SK-N-SH (cell line): Measurements from ENCODE around the gene MEA1.

Experiments
- CTCF ChIP-seq: fragments of 200-600 bp; sonication (generic); IDR thresholded peaks from 2 replicates; pipeline ENCODE4 v1.6.1; 2017; ENCODE audit warnings: antibody characterized with exemption, mild to moderate bottlenecking, moderate library complexity
- EP300 ChIP-seq, 2 experiments: IDR thresholded peaks; 2 replicates each; pipeline versions ENCODE4 v1.4.0 to v1.6.1; 2012; ENCODE audit warnings: borderline replicate concordance in 1 of 2, low read depth in 1 of 2, low read length in 1 of 2
- EZH2phosphoT487 ChIP-seq: fragments of 200-600 bp; sonication (generic); IDR thresholded peaks from 2 replicates; pipeline ENCODE4 v1.6.1; 2017; ENCODE audit warnings: low read depth, mixed run types, mild to moderate bottlenecking, antibody characterized with exemption, moderate library complexity, borderline replicate concordance
- POLR2AphosphoS5 ChIP-seq: IDR thresholded peaks from 2 replicates; pipeline ENCODE4 v1.6.1; 2012; ENCODE audit warnings: low read depth, low read length
- SIN3A ChIP-seq: IDR thresholded peaks from 2 replicates; pipeline ENCODE4 v1.6.1; 2012; ENCODE audit warnings: low read depth, mild to moderate bottlenecking, low read length, moderate library complexity, borderline replicate concordance
- TAF1 ChIP-seq: IDR thresholded peaks from 2 replicates; pipeline ENCODE4 v1.6.1; 2012; ENCODE audit warnings: low read depth, mild to moderate bottlenecking, low read length, moderate library complexity, borderline replicate concordance
- USF2 ChIP-seq: fragments of 150-350 bp; IDR thresholded peaks from 2 replicates; pipeline ENCODE4 v1.6.1; 2017; ENCODE audit warnings: antibody characterized with exemption, low read length, low read depth, borderline replicate concordance
- YY1 ChIP-seq: IDR thresholded peaks from 2 replicates; pipeline ENCODE4 v1.4.0; 2012; ENCODE audit warnings: low read depth, mild to moderate bottlenecking

- TF ChIP-seq YY1 (no peak), CTCF (no peak), POLR2AphosphoS5 (no peak), TAF1 (no peak), EP300 (IDR thresholded peaks at IDR 0.05; ENCODE audit: borderline replicate concordance in 1 of 2, low read depth in 1 of 2, low read length in 1 of 2) (no peak), EZH2phosphoT487 (no peak), USF2 (no peak), SIN3A (no peak)
Observed at GRCh38 chr6:43060034-43060754, 46.4 kb upstream of the MEA1 start.
